HepG2 (cell line): Measurements from ENCODE around the gene CBL. TPM values are rescaled to one million over a fixed set of nuclear protein-coding genes. Genes with fewer than 3 reads are reported as not detected.

Experiments
- ARHGAP35 ChIP-seq: sonication (generic); formaldehyde crosslinking; IDR thresholded peaks from 2 replicates; pipeline ENCODE4 v1.9.0; 2022; ENCODE audit warnings: mild to moderate bottlenecking, inconsistent platforms, moderate library complexity, missing genetic modification reagents, borderline replicate concordance
- ARNT2 ChIP-seq: sonication (generic); formaldehyde crosslinking; IDR thresholded peaks from 2 replicates; pipeline ENCODE4 v1.8.0; 2022; ENCODE audit warnings: mild to moderate bottlenecking, low read depth, missing genetic modification reagents, moderate library complexity
- ERF ChIP-seq: IDR thresholded peaks from 2 replicates; pipeline ENCODE4 v1.6.1; 2018; ENCODE audit warnings: missing biosample characterization, missing genetic modification reagents
- HDAC1 ChIP-seq: sonication (generic); formaldehyde crosslinking; IDR thresholded peaks from 2 replicates; pipeline ENCODE4 v1.5.1; 2020; ENCODE audit warnings: mild to moderate bottlenecking, missing genetic modification reagents
- SOX13 ChIP-seq, 3 experiments: fragments of 450-650 bp in 1 of 3; sonication (generic) in 1 of 3; formaldehyde crosslinking in 1 of 3; IDR thresholded peaks in 2 of 3; conservative IDR thresholded peaks in 1 of 3; 2 replicates each; pipeline versions ENCODE4 v1.5.0 to v1.6.1; 2016 to 2020; ENCODE audit warnings: antibody characterized with exemption in 1 of 3, mild to moderate bottlenecking in 1 of 3, missing compliant biosample characterization in 1 of 3, missing genetic modification reagents in 1 of 3, moderate library complexity in 1 of 3
- SP1 ChIP-seq, 2 experiments: fragments of 450-650 bp in 1 of 2; sonication (generic) in 1 of 2; formaldehyde crosslinking in 1 of 2; IDR thresholded peaks; 2 replicates each; pipeline versions ENCODE4 v1.4.0 to v1.6.1; 2016 to 2020; ENCODE audit warnings: missing genetic modification reagents in 1 of 2
- SP5 ChIP-seq: IDR thresholded peaks from 2 replicates; pipeline ENCODE4 v1.6.1; 2016; ENCODE audit warnings: low read depth, borderline replicate concordance
- TERF1 ChIP-seq: sonication (generic); formaldehyde crosslinking; IDR thresholded peaks from 2 replicates; pipeline ENCODE4 v1.8.0; 2022; ENCODE audit warnings: mild to moderate bottlenecking, missing genetic modification reagents, moderate library complexity
- ZBED4 ChIP-seq: sonication (generic); formaldehyde crosslinking; IDR thresholded peaks from 2 replicates; pipeline ENCODE4 v1.4.0; 2020; ENCODE audit warnings: missing genetic modification reagents, borderline replicate concordance
- ZIK1 ChIP-seq: sonication (generic); formaldehyde crosslinking; IDR thresholded peaks from 2 replicates; pipeline ENCODE4 v1.5.0; 2020; ENCODE audit warnings: mild to moderate bottlenecking, low read depth, missing genetic modification reagents, borderline replicate concordance
- ZNF432 ChIP-seq: sonication (generic); formaldehyde crosslinking; IDR thresholded peaks from 2 replicates; pipeline ENCODE4 v1.5.0; 2020; ENCODE audit warnings: missing genetic modification reagents, mild to moderate bottlenecking, borderline replicate concordance
- ZNF446 ChIP-seq: sonication (generic); formaldehyde crosslinking; IDR thresholded peaks from 2 replicates; pipeline ENCODE4 v1.5.0; 2020; ENCODE audit warnings: mild to moderate bottlenecking, missing genetic modification reagents
- ZNF503 ChIP-seq: sonication (generic); formaldehyde crosslinking; IDR thresholded peaks from 2 replicates; pipeline ENCODE4 v1.4.0; 2020; ENCODE audit warnings: missing genetic modification reagents
- ZNF709 ChIP-seq: sonication (generic); formaldehyde crosslinking; IDR thresholded peaks from 2 replicates; pipeline ENCODE4 v1.5.0; 2020; ENCODE audit warnings: mild to moderate bottlenecking, missing genetic modification reagents
- ZNF891 ChIP-seq: sonication (generic); formaldehyde crosslinking; IDR thresholded peaks from 2 replicates; pipeline ENCODE4 v1.5.0; 2020; ENCODE audit warnings: mild to moderate bottlenecking, missing genetic modification reagents
- ZSCAN31 ChIP-seq: sonication (generic); formaldehyde crosslinking; IDR thresholded peaks from 2 replicates; pipeline ENCODE4 v1.5.0; 2020; ENCODE audit warnings: low read depth, mild to moderate bottlenecking, missing genetic modification reagents
- polyA plus RNA-seq, 8 experiments: library from polyadenylated mRNA; depleted of rRNA in 3 of 8; stranded (reverse) in 7 of 8; unstranded in 1 of 8; fragments of >200 nt; fragmentation: Illumina TruSeq in 4 of 8; extraction: Trizol in 4 of 8; gene quantifications; 2 replicates each; pipeline versions ENCODE4 v1.2.1 to v1.2.3, GENCODE V29; 2011 to 2016; ENCODE audit warnings: low read depth in 4 of 8, missing spikeins in 1 of 8, mixed read lengths in 1 of 8; ENCODE audit not compliant: insufficient read depth in 1 of 8
- total RNA-seq, 5 experiments: library from RNA; depleted of rRNA; stranded (reverse); fragments of >200 nt; fragmentation: Illumina TruSeq; extraction: Trizol; gene quantifications; 2 replicates each; pipeline ENCODE4 v1.2.3, GENCODE V29; 2016; ENCODE audit warnings: low read depth in 1 of 5
- TF ChIP-seq, protein P1 (sequence below): sonication (generic); formaldehyde crosslinking; conservative IDR thresholded peaks from 2 replicates; pipeline ENCODE4 v1.8.0; 2022; ENCODE audit warnings: mild to moderate bottlenecking, moderate library complexity, missing genetic modification reagents

Gene CBL
- total and polyA plus RNA-seq, 2 of the 13 experiments (the other 11 are each of a cell fraction or from before 2014, with no cell fraction given), result 6.6 to 7.4 TPM

DNA sequence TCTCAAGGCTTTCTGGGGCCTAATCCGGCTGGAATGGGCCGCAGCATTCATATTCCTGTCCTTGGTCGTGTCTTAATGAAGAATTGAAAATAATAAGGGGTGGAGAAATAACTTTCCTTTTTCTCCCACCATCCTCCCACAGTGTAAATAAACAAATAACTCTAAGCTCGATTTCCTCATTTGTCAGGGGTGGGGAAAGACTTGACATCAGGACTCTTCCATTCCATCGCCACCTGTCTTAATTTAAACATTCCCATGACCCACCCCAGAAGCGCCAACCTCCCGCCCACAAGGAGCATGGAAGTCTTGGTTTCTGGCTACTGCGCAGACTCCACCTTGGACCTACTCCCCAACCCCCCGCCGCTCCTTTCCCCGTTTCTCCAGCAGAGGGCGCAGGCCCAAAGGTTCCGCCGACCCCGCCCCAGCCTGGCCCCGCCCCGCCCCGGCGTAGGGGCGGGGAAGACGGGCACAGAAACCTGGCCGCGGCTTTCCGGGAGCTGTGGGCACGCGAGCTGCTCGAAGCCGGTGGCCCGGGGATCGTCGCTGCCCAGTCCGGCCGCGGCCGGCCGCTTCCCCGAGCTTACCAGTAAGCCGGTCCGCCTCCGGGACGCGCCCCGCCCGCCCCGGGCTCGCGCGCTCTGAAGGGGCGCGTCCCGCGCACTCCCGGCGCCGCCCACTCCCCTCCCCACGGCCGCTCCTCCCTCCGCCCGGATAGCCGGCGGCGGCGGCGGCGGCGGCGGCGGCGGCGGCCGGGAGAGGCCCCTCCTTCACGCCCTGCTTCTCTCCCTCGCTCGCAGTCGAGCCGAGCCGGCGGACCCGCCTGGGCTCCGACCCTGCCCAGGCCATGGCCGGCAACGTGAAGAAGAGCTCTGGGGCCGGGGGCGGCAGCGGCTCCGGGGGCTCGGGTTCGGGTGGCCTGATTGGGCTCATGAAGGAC lies at the start of gene CBL (continued):
- TF ChIP-seq, protein P1, sequence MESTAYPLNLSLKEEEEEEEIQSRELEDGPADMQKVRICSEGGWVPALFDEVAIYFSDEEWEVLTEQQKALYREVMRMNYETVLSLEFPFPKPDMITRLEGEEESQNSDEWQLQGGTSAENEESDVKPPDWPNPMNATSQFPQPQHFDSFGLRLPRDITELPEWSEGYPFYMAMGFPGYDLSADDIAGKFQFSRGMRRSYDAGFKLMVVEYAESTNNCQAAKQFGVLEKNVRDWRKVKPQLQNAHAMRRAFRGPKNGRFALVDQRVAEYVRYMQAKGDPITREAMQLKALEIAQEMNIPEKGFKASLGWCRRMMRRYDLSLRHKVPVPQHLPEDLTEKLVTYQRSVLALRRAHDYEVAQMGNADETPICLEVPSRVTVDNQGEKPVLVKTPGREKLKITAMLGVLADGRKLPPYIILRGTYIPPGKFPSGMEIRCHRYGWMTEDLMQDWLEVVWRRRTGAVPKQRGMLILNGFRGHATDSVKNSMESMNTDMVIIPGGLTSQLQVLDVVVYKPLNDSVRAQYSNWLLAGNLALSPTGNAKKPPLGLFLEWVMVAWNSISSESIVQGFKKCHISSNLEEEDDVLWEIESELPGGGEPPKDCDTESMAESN (CRISPR knock-in tag), result peak; percentile 76; the same call in 1 of the 2 replicates
- TF ChIP-seq TERF1 (CRISPR knock-in tag), result 0 out of 2 replicates have a peak, but pooled peaks have one; percentile 33
- TF ChIP-seq ZIK1 (CRISPR knock-in tag), result 0 out of 2 replicates have a peak, but pooled peaks have one; percentile 57
- no peak for TF ChIP-seq SOX13 (IDR thresholded peaks at IDR 0.05)
- TF ChIP-seq SOX13 (CRISPR knock-in tag; conservative IDR thresholded peaks at IDR 0.05 in 1 of 2, IDR thresholded peaks at IDR 0.05 in 1 of 2), result no peak
- TF ChIP-seq ZNF503, result no peak
- peak; percentile 54; the same call in 1 of the 2 replicates for TF ChIP-seq ZSCAN31 (CRISPR knock-in tag)
- peak; percentile 64; the same call in 1 of the 2 replicates for TF ChIP-seq ARNT2 (CRISPR knock-in tag)
- no peak for TF ChIP-seq ZNF432
- TF ChIP-seq HDAC1 (CRISPR knock-in tag), result peak; percentile 23; the same call in 1 of the 2 replicates
- 0 out of 2 replicates have a peak, but pooled peaks have one; percentile 60 for TF ChIP-seq ZNF446 (CRISPR knock-in tag)
- TF ChIP-seq ZNF891 (CRISPR knock-in tag), result no peak
- 0 out of 2 replicates have a peak, but pooled peaks have one; percentile 33 for TF ChIP-seq ERF (CRISPR knock-in tag)
- TF ChIP-seq ZBED4 (CRISPR knock-in tag), result peak; percentile 21; the same call in 1 of the 2 replicates
- peak; percentile 61; the same call in 1 of the 2 replicates for TF ChIP-seq ARHGAP35 (CRISPR knock-in tag)
- no peak for TF ChIP-seq SP1 (IDR thresholded peaks at IDR 0.05)
- peak; percentile 59; the same call in 1 of the 2 replicates for TF ChIP-seq SP1 (CRISPR knock-in tag; IDR thresholded peaks at IDR 0.05)
- peak; percentile 53 for TF ChIP-seq ZNF709 (CRISPR knock-in tag)
- peak; percentile 66; the same call in 1 of the 2 replicates for TF ChIP-seq SP5
